Stimulated activated naive B cell treated with anti-CD40 and anti-IgM and Interleukin-4, amounts not matched to agents 10 μg/mL and 1 μg/mL and 100 μg/mL, for 72 hours (primary cell): Measurements from ENCODE around the gene GZF1.

Experiments used
- ATAC-seq, 2 donors: fragments of 150-1000 bp; cut with Tn5 transposase; replicated peaks; 2 replicates each; pipeline ENCODE4 v1.10.0; 2021; ENCODE audit warnings: moderate library complexity in 1 of 2
- DNase-seq: peaks from one replicate; pipeline ENCODE4 v3.0.0; 2021
- H3K27ac Mint-ChIP-seq: one replicate; pipeline ENCODE4 v1.8.0; 2022; ENCODE audit warnings: mild to moderate bottlenecking, mixed read lengths
- H3K27me3 Mint-ChIP-seq, 2 donors: one replicate each; pipeline ENCODE4 v1.8.0; 2022; ENCODE audit warnings: mixed read lengths in 2 of 2
- H3K36me3 Mint-ChIP-seq, 2 donors: one replicate each; pipeline ENCODE4 v1.8.0; 2022; ENCODE audit warnings: mixed read lengths in 2 of 2, mild to moderate bottlenecking in 1 of 2
- H3K4me1 Mint-ChIP-seq, 2 donors: one replicate each; pipeline ENCODE4 v1.8.0; 2022; ENCODE audit warnings: mixed read lengths in 2 of 2, mild to moderate bottlenecking in 1 of 2
- H3K4me3 Mint-ChIP-seq, 2 donors: one replicate each; pipeline ENCODE4 v1.8.0; 2022; ENCODE audit warnings: mild to moderate bottlenecking in 2 of 2, mixed read lengths in 2 of 2, moderate library complexity in 1 of 2
- H3K9me3 Mint-ChIP-seq, 2 donors: one replicate each; pipeline ENCODE4 v1.8.0; 2022; ENCODE audit warnings: mixed read lengths in 2 of 2, mild to moderate bottlenecking in 1 of 2

GZF1 gene

DNA sequence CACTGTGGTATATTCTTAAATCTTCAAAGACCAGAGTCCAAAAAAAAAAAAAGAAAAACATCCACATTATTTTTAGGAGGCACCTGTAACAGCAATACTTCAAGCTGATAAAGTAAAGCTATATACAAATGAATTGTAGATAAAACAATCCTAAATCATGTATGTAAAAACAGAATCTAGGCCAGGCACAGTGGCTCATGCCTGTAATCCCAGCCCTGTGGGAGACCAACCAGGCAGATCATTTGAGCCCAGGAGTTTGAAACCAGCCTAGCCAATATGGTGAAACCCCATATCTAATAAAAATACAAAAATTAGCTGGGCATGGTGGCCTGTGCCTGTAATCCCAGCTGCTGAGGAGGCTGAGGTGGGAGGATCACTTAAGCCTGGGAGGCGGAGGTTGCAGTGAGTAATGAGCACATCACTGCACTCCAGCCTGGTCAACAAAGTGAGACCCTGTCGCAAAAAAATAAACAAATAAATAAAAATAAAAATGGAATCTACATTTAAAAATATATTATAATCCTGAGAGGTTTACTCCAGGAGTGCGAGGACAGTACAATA is 52.0 kb downstream of the GZF1 start:
- Mint-ChIP-seq H3K27me3 (no peaks in the 10 kb centered on the region), H3K4me3 (no peak overlapping the region), H3K4me1 (peaks cover 16 to 18% of the 10 kb centered on the region in 2 donors), H3K27ac (no peak overlapping the region), H3K36me3 (peaks cover 10 to 11% of the 10 kb centered on the region in 2 donors), H3K9me3 (no peaks in the 10 kb centered on the region)
- ATAC-seq: no peak
- DNase-seq: no peak

DNA sequence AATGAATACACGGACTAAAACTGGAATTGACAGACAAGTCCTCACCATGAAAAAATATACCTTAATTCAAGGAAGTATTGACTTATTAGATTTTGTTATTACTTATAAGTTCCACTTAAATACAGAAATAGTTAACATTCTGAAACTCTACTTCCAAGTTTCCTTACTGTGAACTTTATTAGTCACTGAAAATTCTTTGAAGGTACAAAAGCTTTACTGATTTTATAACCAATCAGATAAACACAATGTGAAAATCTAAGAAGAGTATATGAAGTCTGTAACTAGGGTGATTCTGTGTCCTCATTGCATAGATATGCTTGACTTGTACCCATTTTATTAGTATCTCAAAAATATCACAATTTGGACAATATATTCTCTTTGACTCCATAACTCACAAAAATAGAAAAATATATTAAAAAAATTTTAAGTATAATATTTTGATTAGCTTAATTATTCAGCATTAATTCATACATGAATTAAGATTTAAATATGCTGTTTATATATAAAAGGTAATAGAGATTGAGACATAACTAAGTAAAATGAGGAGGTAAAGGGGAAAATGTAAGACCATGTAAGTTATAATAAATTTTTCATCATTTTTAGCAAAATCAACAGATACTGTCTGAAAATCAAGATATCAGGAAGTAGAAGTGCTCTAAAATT is 52.7 kb downstream of the GZF1 start:
- H3K4me1 Mint-ChIP-seq: peaks cover 16 to 26% of the 10 kb centered on the region in 2 donors
- peaks cover 10 to 11% of the 10 kb centered on the region in 2 donors for H3K36me3 Mint-ChIP-seq
- no peaks in the 10 kb centered on the region for H3K9me3 Mint-ChIP-seq
- ATAC-seq: no peak
- H3K27me3 Mint-ChIP-seq: no peaks in the 10 kb centered on the region
- H3K4me3 Mint-ChIP-seq: no peak overlapping the region
- no peak for DNase-seq
- H3K27ac Mint-ChIP-seq: no peak overlapping the region

DNA sequence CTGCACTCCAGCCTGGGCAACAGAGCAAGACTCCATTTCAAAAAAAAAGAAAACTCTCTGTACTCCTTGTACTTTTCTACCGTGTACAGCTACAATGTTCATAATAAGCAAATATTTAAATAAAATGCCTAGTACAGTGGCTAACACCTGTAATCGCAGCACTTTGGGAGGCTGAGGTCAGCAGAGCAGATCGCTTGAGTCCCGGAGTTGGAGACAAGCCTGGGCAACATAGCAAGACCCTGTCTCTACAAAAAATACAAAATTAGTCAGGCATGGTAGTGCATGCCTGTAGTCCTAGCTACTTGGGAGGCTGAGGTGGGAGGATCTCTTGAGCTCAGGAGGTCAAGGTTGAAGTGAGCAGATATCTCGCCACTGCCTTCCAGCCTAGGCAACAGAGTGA is 53.6 kb downstream of the GZF1 start:
- no peaks in the 10 kb centered on the region for H3K27me3 Mint-ChIP-seq
- ATAC-seq: no peak

DNA sequence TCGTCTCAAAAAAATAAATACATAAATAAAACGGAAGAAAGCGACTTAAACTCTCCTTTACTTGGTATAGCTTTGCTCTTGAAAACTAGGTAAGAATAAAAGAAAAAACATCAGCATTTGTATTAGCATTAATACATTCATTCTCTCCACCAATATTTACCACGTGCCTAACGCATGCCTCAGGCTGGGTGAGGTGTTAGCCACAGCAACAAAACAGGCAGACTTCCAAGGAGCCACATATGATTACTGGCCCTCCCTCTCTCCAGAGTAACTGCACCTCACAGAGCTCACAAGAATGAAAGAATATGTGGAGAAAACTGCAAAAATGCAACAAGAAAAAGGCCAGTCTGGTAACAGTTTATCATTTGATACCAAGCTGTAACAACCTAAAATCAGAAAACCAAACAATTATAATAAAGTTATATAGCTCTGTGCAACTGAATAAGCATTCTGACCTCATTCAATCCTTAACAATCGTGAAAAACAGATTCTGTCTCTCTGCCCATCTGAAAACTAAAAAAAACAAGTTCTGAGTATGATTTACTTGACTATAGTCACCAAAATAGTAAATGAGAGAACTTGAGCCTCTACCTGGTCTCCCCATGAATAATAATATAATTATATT is 54.1 kb downstream of the GZF1 start:
- DNase-seq: no peak
- peaks cover 9 to 10% of the 10 kb centered on the region in 2 donors for H3K36me3 Mint-ChIP-seq

More for the DNA sequence above, 53.6 kb downstream of the GZF1 start:
- Mint-ChIP-seq H3K9me3 (no peaks in the 10 kb centered on the region), H3K27ac (no peak overlapping the region), H3K36me3 (peaks cover 10 to 11% of the 10 kb centered on the region in 2 donors), H3K4me3 (no peak overlapping the region), H3K4me1 (peaks cover 16 to 26% of the 10 kb centered on the region in 2 donors)
- DNase-seq: no peak

DNA sequence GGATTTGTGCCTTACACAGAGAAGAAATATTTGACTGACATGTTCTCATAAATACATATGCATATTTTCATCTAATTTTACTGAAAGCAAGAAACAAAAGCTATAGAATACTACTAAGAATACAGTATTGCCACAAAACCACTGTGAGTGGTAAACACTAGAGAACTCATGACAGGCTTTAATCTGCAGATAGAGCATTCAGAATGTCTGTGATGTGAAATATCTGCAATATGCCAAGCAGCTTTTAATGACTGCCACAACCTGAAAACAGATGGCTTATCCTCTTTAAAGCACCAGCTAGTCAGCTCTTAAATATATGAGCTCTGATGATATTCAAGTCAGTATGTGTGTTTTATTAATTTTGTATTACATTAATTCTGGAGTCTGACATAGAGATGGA is 55.9 kb downstream of the GZF1 start:
- no peak overlapping the region for H3K4me3 Mint-ChIP-seq
- H3K36me3 Mint-ChIP-seq: peaks cover 3 to 5% of the 10 kb centered on the region in 2 donors
- no peaks in the 10 kb centered on the region for H3K9me3 Mint-ChIP-seq
- peaks cover 15 to 31% of the 10 kb centered on the region in 2 donors for H3K4me1 Mint-ChIP-seq
- H3K27me3 Mint-ChIP-seq: no peaks in the 10 kb centered on the region
- H3K27ac Mint-ChIP-seq: no peak overlapping the region
- ATAC-seq: no peak
- no peak for DNase-seq

More for the DNA sequence above, 54.1 kb downstream of the GZF1 start:
- Mint-ChIP-seq H3K27ac (no peak overlapping the region), H3K4me1 (peaks cover 16 to 26% of the 10 kb centered on the region in 2 donors), H3K4me3 (no peak overlapping the region), H3K27me3 (no peaks in the 10 kb centered on the region), H3K9me3 (no peaks in the 10 kb centered on the region)
- no peak for ATAC-seq

DNA sequence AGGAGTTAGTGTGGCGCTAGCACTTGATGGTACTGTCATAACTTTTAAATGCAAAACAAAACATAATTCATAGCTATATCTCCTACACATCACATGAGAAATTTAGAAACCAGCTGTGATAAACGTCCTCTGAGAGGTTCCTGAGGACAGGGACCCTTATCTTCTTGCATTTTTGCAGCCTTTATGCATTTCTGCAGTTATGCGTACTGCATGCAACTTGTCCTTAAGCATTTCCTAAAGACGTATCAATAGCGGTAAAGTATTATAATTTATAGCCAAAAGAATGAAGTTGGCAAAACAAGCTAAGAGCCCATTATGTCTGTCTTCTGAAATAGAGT is 57.6 kb downstream of the GZF1 start:
- H3K4me1 Mint-ChIP-seq: peaks cover 12 to 25% of the 10 kb centered on the region in 2 donors
- H3K9me3 Mint-ChIP-seq: no peaks in the 10 kb centered on the region
- H3K4me3 Mint-ChIP-seq: peak overlapping the region; percentile 87 to 90
- no peak for DNase-seq
- H3K36me3 Mint-ChIP-seq: peaks cover 0 to 3% of the 10 kb centered on the region in 2 donors
- ATAC-seq: no peak
- H3K27me3 Mint-ChIP-seq: peaks cover 3 to 6% of the 10 kb centered on the region in 2 donors
- no peak overlapping the region for H3K27ac Mint-ChIP-seq

DNA sequence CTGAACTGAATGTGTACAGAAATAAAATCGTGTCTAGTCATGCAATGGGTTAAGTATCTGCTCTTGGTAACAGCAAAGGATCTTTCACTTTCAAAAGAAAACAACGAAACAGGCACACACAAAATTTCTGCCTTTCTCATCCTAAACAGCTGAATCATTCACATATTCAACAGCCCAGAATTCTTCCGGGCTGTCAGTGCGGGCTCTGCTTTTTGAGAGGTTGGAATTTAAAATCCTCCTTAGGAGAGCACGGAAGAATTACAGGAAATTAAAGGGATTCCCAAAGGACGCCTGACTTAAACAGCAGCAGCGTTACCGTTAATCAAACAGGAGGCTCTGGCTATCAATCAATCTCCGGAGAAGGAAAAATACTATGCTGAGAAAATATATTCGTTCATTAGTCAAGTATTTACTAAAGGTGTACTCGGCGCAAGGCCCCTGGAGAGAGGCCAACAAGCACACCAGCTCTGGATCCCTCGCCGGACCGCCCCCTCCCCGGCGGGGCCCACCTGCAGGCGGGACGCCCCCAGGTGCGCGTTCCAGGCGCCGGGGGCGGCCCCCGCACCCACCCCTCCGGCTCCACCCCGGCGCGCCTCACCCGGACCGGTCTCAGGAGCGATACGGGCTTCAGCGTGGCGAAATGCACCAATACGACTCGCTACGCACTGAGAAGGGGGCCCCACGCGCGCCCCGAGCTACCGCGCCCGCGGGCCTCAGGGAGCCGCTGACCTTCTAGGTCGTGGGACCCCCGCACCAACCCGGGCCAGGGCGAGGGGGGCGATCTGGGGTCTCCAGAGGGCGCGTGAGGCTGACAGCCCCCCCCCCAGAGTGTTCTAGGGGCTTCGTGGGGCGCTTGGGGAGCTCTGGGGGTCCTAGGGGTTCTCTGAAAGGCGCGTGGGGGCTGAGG is 58.3 kb downstream of the GZF1 start:
- ATAC-seq (peak; percentile 36 to 50), DNase-seq (peak; percentile 9)
- Mint-ChIP-seq H3K36me3 (peaks cover 0 to 3% of the 10 kb centered on the region in 2 donors), H3K4me3 (peak overlapping the region; percentile 87 to 90), H3K4me1 (peaks cover 12 to 25% of the 10 kb centered on the region in 2 donors), H3K27ac (peak overlapping the region; percentile 89), H3K9me3 (no peaks in the 10 kb centered on the region), H3K27me3 (peaks cover 6 to 12% of the 10 kb centered on the region in 2 donors)

DNA sequence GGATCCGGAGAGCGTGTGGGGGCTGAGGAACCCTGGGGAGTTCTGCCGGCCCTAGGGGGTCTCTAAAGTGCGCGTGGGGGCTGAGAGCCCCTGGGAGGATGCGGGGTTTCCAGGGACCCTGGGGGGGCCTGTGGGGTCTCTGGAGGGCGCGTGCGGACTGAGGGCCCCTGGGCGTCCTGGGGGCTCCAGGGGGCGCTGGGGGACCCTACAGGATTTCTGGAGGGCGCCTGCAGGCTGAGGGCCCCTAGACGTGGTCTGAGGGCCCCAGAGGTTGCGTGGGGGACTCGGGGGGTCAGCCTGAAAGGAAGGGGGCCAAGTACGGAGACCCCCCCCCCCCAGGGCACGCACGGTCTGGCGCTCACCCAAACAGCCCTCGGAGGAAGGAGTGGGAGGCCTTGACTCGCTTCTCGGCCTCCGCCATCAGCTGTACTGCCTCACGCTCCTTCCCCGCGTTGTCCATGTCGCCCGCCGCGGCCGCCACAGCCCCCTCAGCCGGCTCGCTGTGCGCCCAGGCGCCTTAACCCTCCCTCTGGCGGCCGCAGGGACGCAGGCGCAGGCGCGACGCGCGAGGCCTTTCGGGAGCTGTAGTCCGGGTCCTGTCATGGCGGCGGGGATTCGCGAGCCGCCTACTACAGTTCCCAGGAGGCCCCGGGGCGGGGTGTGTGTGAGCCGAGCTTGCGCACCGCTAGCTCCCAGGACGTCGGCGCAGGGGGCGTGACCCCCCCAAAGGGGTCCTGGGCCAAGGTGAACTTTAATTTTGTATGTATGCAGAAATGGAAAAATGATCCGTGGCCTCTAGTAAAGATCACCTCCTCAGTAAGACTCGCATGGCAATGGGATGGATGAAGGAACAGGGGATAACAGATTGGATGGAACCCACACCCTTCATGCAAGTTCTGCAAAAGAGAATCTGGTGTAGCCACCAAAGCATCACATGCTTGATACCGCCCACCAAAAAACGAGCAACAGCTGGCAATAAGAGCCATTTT is 59.3 kb downstream of the GZF1 start, which contains the start of gene NAPB:
TSS of gene NAPB (minus strand) at position 546 of the 989 bp plus-strand sequence. CDS start at position 460, 86 bp downstream.
- ATAC-seq (peak; percentile 98 to 99), DNase-seq (peak; percentile 93)
- Mint-ChIP-seq H3K9me3 (no peaks in the 10 kb centered on the region), H3K36me3 (no peaks in the 10 kb centered on the region), H3K27me3 (peaks cover 6 to 12% of the 10 kb centered on the region in 2 donors), H3K4me3 (peak within 1 kb of the TSS; percentile 87 to 90), H3K27ac (peak within 1 kb of the TSS; percentile 89), H3K4me1 (peaks cover 11 to 19% of the 10 kb centered on the region in 2 donors)
